GM23338 (cell line): Measurements from ENCODE around the gene ZFY. TPM values are rescaled to one million over a fixed set of nuclear protein-coding genes. Genes with fewer than 3 reads are reported as not detected.

ENCODE experiments used
- ATAC-seq: fragments of 200-7000 bp; cut with Tn5 transposase; 3 replicates; pipeline ENCODE4 v1.9.1; 2020
- DNase-seq: peaks from one replicate; pipeline ENCODE4 v3.0.0-alpha.2; 2015; ENCODE audit warnings: low spot score
- H2AFZ ChIP-seq: fragments of 200-600 bp; sonication (generic); 2 replicates; pipeline ENCODE4 v1.8.0; 2016; ENCODE audit warnings: antibody characterized with exemption, mild to moderate bottlenecking, moderate library complexity
- H3F3A ChIP-seq: fragments of 200-600 bp; sonication (generic); replicated peaks from 2 replicates; pipeline ENCODE4 v1.8.0; 2017; ENCODE audit warnings: antibody characterized with exemption, mixed run types, low read depth
- H3K27ac ChIP-seq: fragments of 200-600 bp; sonication (generic); 2 replicates; pipeline ENCODE4 v1.6.1; 2016; ENCODE audit warnings: low read depth
- H3K27me3 ChIP-seq: fragments of 200-600 bp; sonication (generic); 2 replicates; pipeline ENCODE4 v1.8.0; 2016; ENCODE audit warnings: mild to moderate bottlenecking, mixed run types, moderate library complexity; ENCODE audit not compliant: insufficient read depth
- H3K36me3 ChIP-seq: fragments of 200-600 bp; sonication (generic); 2 replicates; pipeline ENCODE4 v1.8.0; 2016; ENCODE audit warnings: mild to moderate bottlenecking; ENCODE audit not compliant: insufficient read depth
- H3K4me1 ChIP-seq: fragments of 200-600 bp; sonication (generic); 2 replicates; pipeline ENCODE4 v1.8.0; 2016; ENCODE audit warnings: mild to moderate bottlenecking, moderate library complexity; ENCODE audit not compliant: insufficient read depth
- H3K4me2 ChIP-seq: fragments of 200-600 bp; sonication (generic); 2 replicates; pipeline ENCODE4 v1.7.1; 2017; ENCODE audit warnings: mixed run types
- H3K4me3 ChIP-seq: fragments of 200-600 bp; sonication (generic); 2 replicates; pipeline ENCODE4 v1.6.1; 2016; ENCODE audit warnings: mixed run types
- H3K79me2 ChIP-seq: fragments of 200-600 bp; sonication (generic); replicated peaks from 2 replicates; pipeline ENCODE4 v1.8.0; 2017; ENCODE audit warnings: mild to moderate bottlenecking; ENCODE audit not compliant: insufficient read depth
- H3K9me2 ChIP-seq: fragments of 200-600 bp; sonication (generic); 2 replicates; pipeline ENCODE4 v1.8.0; 2017; ENCODE audit not compliant: insufficient read depth
- H4K20me1 ChIP-seq: fragments of 200-600 bp; sonication (generic); replicated peaks from 2 replicates; pipeline ENCODE4 v1.8.0; 2017; ENCODE audit warnings: mild to moderate bottlenecking; ENCODE audit not compliant: insufficient read depth
- H3K27ac Mint-ChIP-seq: 2 replicates; pipeline ENCODE4 v1.8.0; 2020; ENCODE audit warnings: inconsistent platforms, mild to moderate bottlenecking, moderate library complexity, mixed read lengths
- H3K27me3 Mint-ChIP-seq: 3 replicates; pipeline ENCODE4 v1.8.0; 2022; ENCODE audit warnings: low read depth, mild to moderate bottlenecking, moderate library complexity, mixed read lengths, inconsistent platforms; ENCODE audit not compliant: insufficient read depth, poor library complexity
- H3K36me3 Mint-ChIP-seq: 3 replicates; pipeline ENCODE4 v1.8.0; 2021; ENCODE audit warnings: low read depth, mild to moderate bottlenecking, inconsistent platforms, moderate library complexity, mixed read lengths
- H3K4me1 Mint-ChIP-seq: 3 replicates; pipeline ENCODE4 v1.8.0; 2020; ENCODE audit warnings: mild to moderate bottlenecking, inconsistent platforms, mixed read lengths
- H3K4me3 Mint-ChIP-seq: 3 replicates; pipeline ENCODE4 v1.8.0; 2021; ENCODE audit warnings: moderate library complexity, mild to moderate bottlenecking, inconsistent platforms, mixed read lengths
- H3K9me3 Mint-ChIP-seq: 3 replicates; pipeline ENCODE4 v1.8.0; 2020; ENCODE audit warnings: moderate library complexity, mild to moderate bottlenecking, inconsistent platforms, mixed read lengths
- EZH2phosphoT487 ChIP-seq: fragments of 200-600 bp; sonication (generic); IDR thresholded peaks from one replicate; pipeline ENCODE4 v1.8.1; 2018; ENCODE audit warnings: antibody characterized with exemption; ENCODE audit not compliant: unreplicated experiment
- polyA plus RNA-seq: library from polyadenylated mRNA; unstranded; fragments of >200 nt; fragmentation: Nextera tagmentation; extraction: Ambion mirVana; gene quantifications from 2 replicates; pipeline ENCODE4 v1.2.1, GENCODE V29; 2016
- small RNA-seq: library from RNA; depleted of rRNA; stranded (forward); fragments of <200 nt; gene quantifications from one replicate; pipeline ENCODE3, GENCODE V24; 2014; ENCODE audit warnings: low replicate concordance
- total RNA-seq: library from RNA; depleted of rRNA; stranded (reverse); fragments of >200 nt; shearing (Covaris generic); gene quantifications from 2 replicates; pipeline ENCODE4 v1.2.3, GENCODE V29; 2014; rRNA removed

The ZFY gene
- total and polyA plus RNA-seq, 2 experiments from 2014 or later: 4.5 to 9.4 TPM

GRCh38 chrY:3025357-3025756, 90.2 kb downstream of the ZFY start:
- Mint-ChIP-seq H3K4me1 (no peaks in the 10 kb centered on the region), H3K36me3 (no peaks in the 10 kb centered on the region), H3K9me3 (no peaks in the 10 kb centered on the region), H3K4me3 (no peak overlapping the region), H3K27me3 (peaks cover 2% of the 10 kb centered on the region), H3K27ac (no peak overlapping the region)
- Histone ChIP-seq H3K4me1 (no peaks in the 10 kb centered on the region), H3K79me2 (no peaks in the 10 kb centered on the region), H3K27me3 (no peaks in the 10 kb centered on the region), H3K4me3 (no peak overlapping the region), H3K36me3 (no peaks in the 10 kb centered on the region), H3K4me2 (no peak overlapping the region), H3K9me2 (no peaks in the 10 kb centered on the region), H3F3A (no peaks in the 10 kb centered on the region), H2AFZ (no peak overlapping the region), H3K27ac (no peak overlapping the region), H4K20me1 (no peaks in the 10 kb centered on the region)
- no peak for ATAC-seq
- TF ChIP-seq EZH2phosphoT487: no peak
- no peak for DNase-seq

Small RNA genes within 50 kb of the gene (small RNA-seq; reads per million reads assigned to genes)
- gene EEF1A1P41: not detected

Other genes with a start within 250 kb of the ZFY start
- gene SRY, start 147.7 kb upstream of the ZFY start, total RNA-seq: 3.0 and 3.2 TPM in 2 replicates
- 12.3 and 13.1 TPM in 2 replicates for gene SRY, start 147.7 kb upstream of the ZFY start, polyA plus RNA-seq
- gene RPS4Y1, start 93.8 kb upstream of the ZFY start, total RNA-seq: 216 and 243 TPM in 2 replicates
- 294 and 316 TPM in 2 replicates for gene RPS4Y1, start 93.8 kb upstream of the ZFY start, polyA plus RNA-seq